ENCODE data around the gene RNF123. TPM values are rescaled to one million over a fixed set of nuclear protein-coding genes. Genes with fewer than 3 reads are reported as not detected.
"Not testable (repeated sequence)": the region's sequence is repeated elsewhere in the genome, so short reads cannot be mapped to it uniquely, and the experiment has no call there.

The RNF123 gene
- total RNA-seq, 1 donor from 2014 or later, result 45.1 TPM

DNA sequence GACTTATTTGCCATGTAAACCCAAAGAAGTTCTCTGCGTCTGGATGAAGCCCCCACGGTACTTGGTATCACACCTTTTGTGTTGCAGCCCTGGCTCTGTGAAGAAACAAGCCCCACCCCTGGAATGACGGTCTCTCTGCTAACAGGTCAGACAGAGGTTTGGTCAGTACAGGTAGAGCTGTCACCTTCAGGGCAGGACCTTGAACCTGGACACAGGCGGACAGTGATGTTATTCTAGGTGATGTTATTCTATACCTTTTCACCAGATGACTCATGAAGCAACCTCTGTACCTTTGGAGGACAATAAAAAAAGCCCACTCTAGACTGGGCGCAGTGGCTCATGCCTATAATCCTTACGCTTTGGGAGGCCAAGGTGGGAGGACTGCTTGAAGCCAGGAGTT is 45.4 kb downstream of the RNF123 start:
- H3K4me3 Mint-ChIP-seq (ENCODE audit: low read depth), result no peak overlapping the region
- H3K27me3 Mint-ChIP-seq (ENCODE audit: low read depth), result no peaks in the 10 kb centered on the region
- H3K9me3 Mint-ChIP-seq, result no peaks in the 10 kb centered on the region
- no peak overlapping the region for H3K27ac Mint-ChIP-seq
- DNase-seq (ENCODE audit: low spot score), result no peak
- intact Hi-C loops (cut with micrococcal nuclease), result no loop called here
- H3K4me1 Mint-ChIP-seq (ENCODE audit: low read depth), result no peaks in the 10 kb centered on the region
- peaks cover 59% of the 10 kb centered on the region for H3K36me3 Mint-ChIP-seq (ENCODE audit: low read depth)

DNA sequence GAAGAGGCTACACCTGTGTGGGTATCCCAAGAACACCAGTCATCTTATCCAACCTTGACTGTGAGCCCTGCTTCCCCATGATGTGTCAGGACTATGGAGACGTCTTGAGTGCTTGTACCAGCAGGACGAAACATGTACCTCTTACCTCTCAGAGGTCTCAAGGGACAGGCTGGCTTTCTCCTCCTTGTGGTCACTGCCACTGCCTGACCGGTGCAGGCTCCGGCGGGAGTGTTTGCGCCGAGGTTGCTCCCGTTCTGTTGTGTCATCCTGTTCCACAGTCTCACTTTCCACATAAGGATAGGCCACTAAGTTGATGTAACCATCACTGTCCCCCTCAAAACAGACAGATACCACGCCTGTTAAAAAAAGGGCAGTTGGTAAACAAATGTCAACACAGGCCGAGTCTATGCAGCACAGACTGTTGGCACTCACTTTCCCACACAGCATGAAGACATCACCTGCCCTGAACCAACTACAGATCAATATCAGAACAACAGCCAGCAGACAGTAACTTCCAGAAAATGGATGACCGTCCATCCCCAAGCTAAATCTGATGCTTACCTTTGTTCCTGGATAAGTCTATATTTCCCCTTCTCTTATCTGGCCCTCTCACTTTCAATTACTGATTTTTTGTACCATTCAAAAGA is 48.8 kb downstream of the RNF123 start:
- intact Hi-C loops (cut with micrococcal nuclease), result no loop called here
- peaks cover 40% of the 10 kb centered on the region for H3K36me3 Mint-ChIP-seq (ENCODE audit: low read depth)
- H3K27ac Mint-ChIP-seq, result no peak overlapping the region
- no peaks in the 10 kb centered on the region for H3K4me1 Mint-ChIP-seq (ENCODE audit: low read depth)
- no peaks in the 10 kb centered on the region for H3K9me3 Mint-ChIP-seq
- no peak for DNase-seq (ENCODE audit: low spot score)
- H3K27me3 Mint-ChIP-seq (ENCODE audit: low read depth), result no peaks in the 10 kb centered on the region
- H3K4me3 Mint-ChIP-seq (ENCODE audit: low read depth), result no peak overlapping the region

DNA sequence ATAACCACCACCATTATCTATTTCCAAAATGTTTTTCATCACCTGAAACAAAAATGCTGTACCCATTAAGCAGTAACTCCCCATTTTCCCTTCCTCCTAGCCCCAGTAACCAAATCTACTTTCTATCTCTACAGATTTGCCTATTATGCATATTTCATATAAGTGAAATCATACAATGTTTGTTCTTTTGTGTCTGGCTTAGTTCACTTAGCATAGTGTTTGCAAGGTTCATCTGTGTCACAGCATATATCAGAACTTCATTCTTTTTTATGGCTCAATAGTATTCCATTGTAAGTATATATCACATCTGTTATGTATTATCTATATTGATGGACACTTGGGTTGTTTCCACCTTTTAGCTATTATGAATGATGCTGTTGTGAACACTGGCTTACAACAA is 51.1 kb downstream of the RNF123 start:
- H3K4me3 Mint-ChIP-seq (ENCODE audit: low read depth), result no peak overlapping the region
- DNase-seq (ENCODE audit: low spot score), result no peak
- H3K36me3 Mint-ChIP-seq (ENCODE audit: low read depth), result peaks cover 34% of the 10 kb centered on the region
- peaks cover 2% of the 10 kb centered on the region for H3K4me1 Mint-ChIP-seq (ENCODE audit: low read depth)
- no peaks in the 10 kb centered on the region for H3K9me3 Mint-ChIP-seq
- no peaks in the 10 kb centered on the region for H3K27me3 Mint-ChIP-seq (ENCODE audit: low read depth)
- intact Hi-C loops (cut with micrococcal nuclease), result no loop called here
- no peak overlapping the region for H3K27ac Mint-ChIP-seq

DNA sequence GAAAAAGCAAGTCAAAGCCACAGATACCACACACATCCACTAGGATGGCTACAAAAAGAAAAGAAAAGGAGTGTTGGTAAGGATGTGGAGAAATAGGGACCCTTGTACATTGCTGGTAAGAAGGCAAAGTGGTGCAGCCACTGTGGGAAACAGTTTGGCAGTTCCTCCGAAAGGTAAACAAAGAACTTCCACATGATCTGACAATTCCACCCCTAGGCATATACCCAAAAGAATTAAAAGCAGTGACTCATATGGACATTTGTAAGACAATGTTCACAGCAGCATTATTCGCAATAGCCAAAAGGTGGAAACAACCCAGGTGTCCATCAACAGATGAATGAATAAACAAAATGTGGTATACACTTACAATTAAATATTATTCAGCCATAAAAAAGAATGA is 56.6 kb downstream of the RNF123 start:
- peaks cover 20% of the 10 kb centered on the region for H3K36me3 Mint-ChIP-seq (ENCODE audit: low read depth)
- H3K4me1 Mint-ChIP-seq (ENCODE audit: low read depth), result peaks cover 2% of the 10 kb centered on the region
- no peak overlapping the region for H3K4me3 Mint-ChIP-seq (ENCODE audit: low read depth)
- DNase-seq (ENCODE audit: low spot score), result no peak
- intact Hi-C loops (cut with micrococcal nuclease), result no loop called here
- no peaks in the 10 kb centered on the region for H3K9me3 Mint-ChIP-seq
- no peaks in the 10 kb centered on the region for H3K27me3 Mint-ChIP-seq (ENCODE audit: low read depth)
- no peak overlapping the region for H3K27ac Mint-ChIP-seq

DNA sequence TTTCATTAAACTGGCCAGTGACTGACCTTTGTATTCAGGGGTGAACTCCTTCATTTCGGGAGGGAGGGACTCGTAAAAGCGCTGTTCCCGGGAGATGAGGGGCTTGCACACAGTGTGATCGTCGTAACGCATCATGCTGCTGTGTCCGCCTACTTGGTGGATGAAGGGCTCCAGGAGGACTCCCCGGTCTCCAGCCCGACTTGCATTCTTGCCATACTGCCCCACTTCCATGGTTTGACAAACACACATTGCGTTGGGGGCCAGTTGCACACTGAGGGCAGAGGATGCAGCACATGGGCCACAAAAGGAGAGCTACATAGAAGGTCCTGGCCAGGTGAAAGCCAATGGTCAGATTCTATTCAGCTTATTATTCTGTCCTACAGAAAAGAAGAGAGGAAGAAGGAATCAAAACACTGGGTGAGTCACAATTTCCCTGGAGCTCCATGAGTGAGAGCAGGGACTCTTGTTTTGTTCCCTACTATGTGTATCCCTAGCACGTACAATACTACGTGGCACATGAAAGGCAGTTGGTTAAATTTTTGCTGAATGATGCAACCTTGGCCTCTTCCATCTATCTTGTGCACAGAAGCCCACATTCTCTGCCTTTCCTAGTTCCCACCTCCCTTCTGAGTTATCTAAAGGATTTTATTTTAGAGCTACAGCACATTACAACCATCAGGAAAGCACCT is 58.6 kb downstream of the RNF123 start:
- intact Hi-C loops (cut with micrococcal nuclease), result no loop called here
- Mint-ChIP-seq H3K4me1 (ENCODE audit: low read depth) (peaks cover 2% of the 10 kb centered on the region), H3K36me3 (ENCODE audit: low read depth) (peaks cover 21% of the 10 kb centered on the region)

DNA sequence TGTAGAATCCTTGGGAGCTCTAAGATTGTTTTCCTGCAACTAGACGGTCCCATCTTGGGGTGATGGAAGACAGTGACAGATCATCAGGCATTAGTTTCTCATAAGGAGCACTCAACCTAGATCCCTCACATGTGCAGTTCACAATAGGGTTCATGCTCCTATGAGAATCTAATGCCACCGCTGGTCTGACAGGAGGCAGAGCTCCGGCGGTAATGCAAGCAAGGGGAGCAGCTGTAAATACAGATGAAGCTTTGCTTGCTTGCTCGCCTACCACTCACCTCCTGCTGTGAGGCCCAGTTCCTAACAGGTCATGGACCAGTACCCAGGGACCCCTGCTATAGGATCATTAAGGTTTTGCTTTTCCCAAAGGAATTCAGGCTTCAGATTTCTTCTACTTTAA is 59.5 kb downstream of the RNF123 start:
- H3K4me3 Mint-ChIP-seq (ENCODE audit: low read depth); intact Hi-C loops (cut with micrococcal nuclease); H3K27ac Mint-ChIP-seq; DNase-seq (ENCODE audit: low spot score); H3K27me3 Mint-ChIP-seq (ENCODE audit: low read depth); H3K4me1 Mint-ChIP-seq (ENCODE audit: low read depth); H3K9me3 Mint-ChIP-seq: not testable (repeated sequence)
- peaks cover 23% of the 10 kb centered on the region for H3K36me3 Mint-ChIP-seq (ENCODE audit: low read depth)

More for the DNA sequence above, 58.6 kb downstream of the RNF123 start:
- Mint-ChIP-seq H3K27ac (no peak overlapping the region), H3K27me3 (ENCODE audit: low read depth) (no peaks in the 10 kb centered on the region), H3K4me3 (ENCODE audit: low read depth) (no peak overlapping the region), H3K9me3 (no peaks in the 10 kb centered on the region)
- no peak for DNase-seq (ENCODE audit: low spot score)

DNA sequence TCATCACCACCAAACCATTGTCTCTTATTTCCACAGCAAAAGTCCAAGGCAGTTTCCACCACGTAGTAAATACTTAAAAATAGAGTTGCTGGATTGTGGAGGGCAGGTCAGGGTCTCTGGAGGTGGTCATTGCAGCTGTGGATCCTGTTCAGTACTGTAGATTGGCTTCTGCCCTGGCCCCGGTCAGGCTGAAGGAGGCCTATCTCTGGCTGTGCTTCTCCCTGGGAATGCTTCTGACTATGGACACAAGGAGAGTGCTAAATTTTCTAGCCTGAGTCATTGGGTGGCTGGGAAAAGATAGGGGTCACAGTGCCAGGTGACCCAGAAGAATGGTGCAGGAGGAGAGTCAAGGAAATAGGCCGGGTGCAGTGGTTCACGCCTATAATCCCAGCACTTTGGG is 60.7 kb downstream of the RNF123 start:
- H3K27ac Mint-ChIP-seq, result no peak overlapping the region
- peaks cover 16% of the 10 kb centered on the region for H3K36me3 Mint-ChIP-seq (ENCODE audit: low read depth)
- H3K27me3 Mint-ChIP-seq (ENCODE audit: low read depth), result no peaks in the 10 kb centered on the region
- no peak for DNase-seq (ENCODE audit: low spot score)
- intact Hi-C loops (cut with micrococcal nuclease), result no loop called here
- H3K4me1 Mint-ChIP-seq (ENCODE audit: low read depth), result peaks cover under 1% of the 10 kb centered on the region
- H3K4me3 Mint-ChIP-seq (ENCODE audit: low read depth), result no peak overlapping the region
- H3K9me3 Mint-ChIP-seq, result no peaks in the 10 kb centered on the region

DNA sequence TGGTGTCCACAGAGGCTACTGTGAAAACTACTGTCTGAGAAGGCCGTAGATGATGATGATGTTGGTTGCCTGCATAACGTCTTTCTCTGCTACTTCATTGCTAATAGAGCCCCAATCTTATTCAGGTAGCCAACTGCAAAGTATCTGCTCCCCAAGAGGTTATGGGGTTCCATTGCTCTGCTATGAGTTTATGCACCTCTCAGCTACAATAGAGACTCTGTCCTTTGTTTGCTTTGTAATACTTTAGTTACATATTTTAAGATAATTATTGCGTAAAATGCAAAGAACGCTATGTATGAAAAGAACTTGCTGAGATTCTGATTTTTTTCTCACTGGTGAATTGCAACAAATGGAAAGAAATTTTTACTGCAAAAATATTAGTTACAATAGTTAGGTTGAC is 62.1 kb downstream of the RNF123 start:
- no peak for DNase-seq (ENCODE audit: low spot score)
- Mint-ChIP-seq H3K36me3 (ENCODE audit: low read depth) (peaks cover 20% of the 10 kb centered on the region), H3K27ac (no peak overlapping the region), H3K27me3 (ENCODE audit: low read depth) (no peaks in the 10 kb centered on the region), H3K9me3 (no peaks in the 10 kb centered on the region), H3K4me1 (ENCODE audit: low read depth) (no peaks in the 10 kb centered on the region), H3K4me3 (ENCODE audit: low read depth) (no peak overlapping the region)
- intact Hi-C loops (cut with micrococcal nuclease), result no loop called here

DNA sequence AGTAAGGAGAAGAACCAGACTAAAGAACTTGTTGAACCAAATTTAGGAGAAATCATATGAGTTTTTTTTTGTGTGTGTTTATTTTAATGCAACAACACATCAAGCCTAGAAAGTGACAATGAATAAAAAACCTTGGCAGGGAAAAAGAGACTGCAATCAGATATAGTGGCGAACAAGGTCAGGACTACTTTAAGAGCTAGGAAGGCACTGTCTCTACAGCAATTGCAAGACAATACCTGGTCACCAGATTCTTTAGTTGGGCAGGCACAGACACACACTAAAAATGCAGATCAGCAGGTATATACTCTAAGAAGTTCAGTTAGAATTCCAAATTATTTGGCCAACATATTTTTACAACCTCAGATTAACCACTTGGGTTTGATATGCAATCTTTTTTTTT is 65.2 kb downstream of the RNF123 start:
- Mint-ChIP-seq H3K27ac (no peak overlapping the region), H3K36me3 (ENCODE audit: low read depth) (peaks cover 12% of the 10 kb centered on the region), H3K4me1 (ENCODE audit: low read depth) (no peaks in the 10 kb centered on the region), H3K9me3 (no peaks in the 10 kb centered on the region), H3K4me3 (ENCODE audit: low read depth) (no peak overlapping the region), H3K27me3 (ENCODE audit: low read depth) (no peaks in the 10 kb centered on the region)
- no peak for DNase-seq (ENCODE audit: low spot score)
- intact Hi-C loops (cut with micrococcal nuclease), result no loop called here

DNA sequence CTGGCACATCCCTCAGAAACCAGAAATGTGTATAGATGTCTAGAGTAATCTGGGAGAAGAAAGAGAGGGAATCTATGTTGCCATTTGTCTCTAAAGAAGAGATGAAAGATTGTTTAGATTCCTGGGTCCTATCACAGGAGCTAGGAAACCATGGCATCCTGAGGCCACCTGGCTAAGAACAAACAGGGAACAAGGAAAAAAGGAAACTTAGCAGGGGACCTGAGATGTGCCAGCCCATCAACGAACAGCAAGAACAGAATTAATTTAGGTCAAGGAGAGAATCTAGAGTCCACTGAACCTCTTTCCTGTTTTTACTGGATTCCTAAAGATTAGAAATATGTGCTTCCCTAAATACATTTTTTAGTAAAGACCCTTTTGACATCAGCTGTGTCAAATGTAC is 66.7 kb downstream of the RNF123 start:
- intact Hi-C loops (cut with micrococcal nuclease), result no loop called here
- no peak overlapping the region for H3K27ac Mint-ChIP-seq
- H3K4me3 Mint-ChIP-seq (ENCODE audit: low read depth), result no peak overlapping the region
- DNase-seq (ENCODE audit: low spot score), result no peak
- H3K4me1 Mint-ChIP-seq (ENCODE audit: low read depth), result no peaks in the 10 kb centered on the region
- no peaks in the 10 kb centered on the region for H3K9me3 Mint-ChIP-seq
- H3K27me3 Mint-ChIP-seq (ENCODE audit: low read depth), result no peaks in the 10 kb centered on the region
- peaks cover 9% of the 10 kb centered on the region for H3K36me3 Mint-ChIP-seq (ENCODE audit: low read depth)

DNA sequence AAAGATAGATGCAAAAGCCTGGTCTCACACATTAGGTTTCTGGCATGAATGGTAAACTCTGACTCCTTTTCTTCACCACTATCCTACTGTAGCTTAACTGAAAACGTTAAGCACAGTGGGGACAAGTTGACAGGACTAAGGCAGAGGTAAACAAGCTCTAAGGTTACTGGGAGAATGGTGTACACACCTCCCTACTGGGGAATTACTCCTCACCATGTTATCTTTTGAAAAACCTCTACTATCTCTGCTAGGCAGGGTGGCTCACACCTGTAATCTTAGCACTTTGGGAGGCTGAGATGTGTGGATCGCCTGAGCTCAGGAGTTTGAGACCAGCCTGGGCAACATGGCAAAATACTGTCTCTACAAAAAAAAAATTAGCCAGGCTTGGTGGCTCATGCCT is 67.8 kb downstream of the RNF123 start:
- intact Hi-C loops (cut with micrococcal nuclease), result no loop called here
- Mint-ChIP-seq H3K4me1 (ENCODE audit: low read depth) (no peaks in the 10 kb centered on the region), H3K9me3 (no peaks in the 10 kb centered on the region), H3K27ac (no peak overlapping the region), H3K4me3 (ENCODE audit: low read depth) (no peak overlapping the region), H3K27me3 (ENCODE audit: low read depth) (no peaks in the 10 kb centered on the region), H3K36me3 (ENCODE audit: low read depth) (peaks cover 9% of the 10 kb centered on the region)
- no peak for DNase-seq (ENCODE audit: low spot score)

DNA sequence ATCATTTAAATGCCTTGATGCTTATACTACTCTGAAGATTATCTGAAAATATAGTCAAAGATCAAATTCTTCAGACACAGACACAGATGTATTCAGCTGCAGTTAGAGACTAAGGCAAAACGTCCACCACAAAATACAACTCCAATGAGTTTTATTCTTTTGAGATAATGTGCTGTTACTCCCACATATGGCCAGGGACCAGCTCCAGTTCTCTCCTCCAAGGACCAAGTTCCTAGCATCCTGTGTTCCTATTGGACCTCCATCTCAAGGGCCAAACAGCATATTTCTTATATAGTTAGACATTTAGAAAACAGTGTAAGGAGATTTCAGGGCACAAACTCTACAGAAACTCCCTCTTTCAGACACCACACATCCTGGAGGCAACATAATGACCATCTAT is 69.9 kb downstream of the RNF123 start:
- Mint-ChIP-seq H3K27me3 (ENCODE audit: low read depth) (no peaks in the 10 kb centered on the region), H3K27ac (no peak overlapping the region), H3K4me1 (ENCODE audit: low read depth) (no peaks in the 10 kb centered on the region), H3K9me3 (no peaks in the 10 kb centered on the region), H3K36me3 (ENCODE audit: low read depth) (peaks cover 5% of the 10 kb centered on the region), H3K4me3 (ENCODE audit: low read depth) (no peak overlapping the region)
- intact Hi-C loops (cut with micrococcal nuclease), result no loop called here
- DNase-seq (ENCODE audit: low spot score), result no peak

DNA sequence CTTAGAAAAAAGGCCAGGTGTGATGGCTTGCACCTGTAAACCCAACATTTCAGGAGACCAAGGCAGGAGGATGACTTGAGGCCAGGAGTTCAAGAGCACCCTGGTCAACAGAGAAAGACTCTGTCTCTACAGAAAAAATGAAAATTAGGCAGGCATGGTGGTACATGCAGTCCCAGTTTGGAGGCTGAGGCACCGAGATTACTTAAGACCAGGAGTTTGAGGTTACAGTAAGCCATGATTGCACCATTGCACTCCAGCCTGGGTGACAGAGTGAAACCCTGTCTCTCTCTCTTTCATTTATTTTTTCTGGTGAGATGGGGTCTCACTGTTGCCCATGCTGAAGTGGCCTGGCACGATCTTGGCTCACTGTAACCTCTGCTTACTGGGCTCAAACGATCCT is 72.3 kb downstream of the RNF123 start:
- no peak overlapping the region for H3K4me3 Mint-ChIP-seq (ENCODE audit: low read depth)
- H3K4me1 Mint-ChIP-seq (ENCODE audit: low read depth), result peaks cover 5% of the 10 kb centered on the region
- DNase-seq (ENCODE audit: low spot score), result no peak
- H3K27ac Mint-ChIP-seq, result no peak overlapping the region
- no peaks in the 10 kb centered on the region for H3K27me3 Mint-ChIP-seq (ENCODE audit: low read depth)
- peaks cover 7% of the 10 kb centered on the region for H3K36me3 Mint-ChIP-seq (ENCODE audit: low read depth)
- no peaks in the 10 kb centered on the region for H3K9me3 Mint-ChIP-seq
- intact Hi-C loops (cut with micrococcal nuclease), result no loop called here
